ENCODE measurements around the gene FRMD5.

The FRMD5 gene

GRCh38 chr15:44029003-44029402 is 166.1 kb downstream of the FRMD5 start:
- DNase-seq (ENCODE audit: low read depth) = peak; percentile 27
- no peak for TF ChIP-seq CTCF (IDR thresholded peaks at IDR 0.05; ENCODE audit: low read length, missing control alignments)
- H3K4me3 ChIP-seq (replicated peaks; ENCODE audit: low read depth, low read length) = no peak overlapping the region

GRCh38 chr15:44028349-44028748 is 166.7 kb downstream of the FRMD5 start:
- DNase-seq (ENCODE audit: low read depth) = peak; percentile 25
- H3K4me3 ChIP-seq (replicated peaks; ENCODE audit: low read depth, low read length) = no peak overlapping the region

GRCh38 chr15:44024155-44024554 is 170.9 kb downstream of the FRMD5 start:
- TF ChIP-seq CTCF (IDR thresholded peaks at IDR 0.05; ENCODE audit: low read length, missing control alignments) = no peak
- DNase-seq (ENCODE audit: low read depth) = no peak
- H3K4me3 ChIP-seq (replicated peaks; ENCODE audit: low read depth, low read length) = no peak overlapping the region

More at GRCh38 chr15:44028349-44028748, 166.7 kb downstream of the FRMD5 start:
- no peak for TF ChIP-seq CTCF (IDR thresholded peaks at IDR 0.05; ENCODE audit: low read length, missing control alignments)

GRCh38 chr15:44023176-44023575 is 171.9 kb downstream of the FRMD5 start:
- no peak overlapping the region for H3K4me3 ChIP-seq (replicated peaks; ENCODE audit: low read depth, low read length)
- peak; percentile 32 for TF ChIP-seq CTCF (IDR thresholded peaks at IDR 0.05; ENCODE audit: low read length, missing control alignments)
- DNase-seq (ENCODE audit: low read depth) = peak; percentile 65

- TF ChIP-seq CTCF (IDR thresholded peaks at IDR 0.05; ENCODE audit: low read length, missing control alignments) = no peak
- H3K4me3 ChIP-seq (replicated peaks; ENCODE audit: low read depth, low read length) = no peak overlapping the region
- DNase-seq (ENCODE audit: low read depth) = no peak
Observed at GRCh38 chr15:44018151-44018550, 176.9 kb downstream of the FRMD5 start.

- peak; percentile 66 for DNase-seq (ENCODE audit: low read depth)
- no peak overlapping the region for H3K4me3 ChIP-seq (replicated peaks; ENCODE audit: low read depth, low read length)
- no peak for TF ChIP-seq CTCF (IDR thresholded peaks at IDR 0.05; ENCODE audit: low read length, missing control alignments)
Observed at GRCh38 chr15:44015545-44016305, 179.3 kb downstream of the FRMD5 start.

Measured in fibroblast of pulmonary artery (primary cell).